A673 (cell line): ENCODE measurements around the gene SFTPB. TPM values are rescaled to one million over a fixed set of nuclear protein-coding genes. Genes with fewer than 3 reads are reported as not detected.

Experiments used
- BruUV-seq: library from RNA; stranded (reverse); fragments of 400-500 nt; replicated peaks from 2 replicates; lab custom pipeline; 2021; lab: Mats Ljungman, UMichigan
- CTCF ChIA-PET: fragments of 300-600 bp; sonication (Branson Sonifier 250); formaldehyde crosslinking; loops from one replicate; lab custom pipeline; 2022; ENCODE audit warnings: antibody characterized with exemption; lab: Charles Lee
- POLR2A ChIA-PET: fragments of 300-600 bp; sonication (Branson Sonifier 250); formaldehyde crosslinking; loops from one replicate; lab custom pipeline; 2022; ENCODE audit warnings: antibody characterized with exemption; ENCODE audit not compliant: low non-redundant PET; lab: Charles Lee
- DNase-seq: peaks from one replicate; pipeline ENCODE4 v3.0.0-alpha.2; 2015; ENCODE audit warnings: low spot score
- H3K27ac ChIP-seq: fragments of 200-600 bp; sonication (generic); 2 replicates; pipeline ENCODE4 v1.5.1; 2016; ENCODE audit warnings: mixed run types, low read depth, mild to moderate bottlenecking, mixed read lengths, antibody characterized with exemption, low read length; ENCODE audit not compliant: poor library complexity, severe bottlenecking
- H3K27me3 ChIP-seq: fragments of 200-600 bp; sonication (generic); replicated peaks from 2 replicates; pipeline ENCODE4 v1.6.1; 2017; ENCODE audit warnings: mixed run types, low read depth, mild to moderate bottlenecking, mixed read lengths, antibody characterized with exemption, low read length; ENCODE audit not compliant: insufficient read depth, poor library complexity
- H3K36me3 ChIP-seq: fragments of 200-600 bp; sonication (generic); 2 replicates; pipeline ENCODE4 v1.6.1; 2016; ENCODE audit warnings: mixed run types, mild to moderate bottlenecking, mixed read lengths, antibody characterized with exemption, low read length; ENCODE audit not compliant: insufficient read depth, poor library complexity, severe bottlenecking
- H3K4me1 ChIP-seq: fragments of 200-600 bp; sonication (generic); 2 replicates; pipeline ENCODE4 v1.6.1; 2017; ENCODE audit warnings: mixed run types, mild to moderate bottlenecking, mixed read lengths, antibody characterized with exemption, low read length; ENCODE audit not compliant: insufficient read depth, poor library complexity, severe bottlenecking
- H3K4me3 ChIP-seq: fragments of 200-600 bp; sonication (generic); 2 replicates; pipeline ENCODE4 v1.5.1; 2016; ENCODE audit warnings: low read depth, mixed run types, mild to moderate bottlenecking, mixed read lengths, low read length; ENCODE audit not compliant: poor library complexity, severe bottlenecking
- H3K9me3 ChIP-seq: fragments of 200-600 bp; sonication (generic); 2 replicates; pipeline ENCODE4 v1.6.1; 2016; ENCODE audit warnings: mixed run types, low read depth, mild to moderate bottlenecking, mixed read lengths, antibody characterized with exemption, low read length; ENCODE audit not compliant: poor library complexity, severe bottlenecking
- EZH2 ChIP-seq: fragments of 200-600 bp; sonication (generic); IDR thresholded peaks from 2 replicates; pipeline ENCODE4 v1.6.1; 2017; ENCODE audit warnings: borderline replicate concordance, low read depth, mild to moderate bottlenecking, mixed read lengths, antibody characterized with exemption, low read length; ENCODE audit not compliant: poor library complexity, severe bottlenecking
- intact Hi-C: fragments of 100-400 bp; cut with micrococcal nuclease; formaldehyde crosslinking; loops from one replicate; pipeline ENCODE4 v1.10.0; 2022; ENCODE audit not compliant: unreplicated experiment
- total RNA-seq: library from RNA; stranded (reverse); gene quantifications from 2 replicates; pipeline ENCODE4 v1.2.3, GENCODE V29; 2021
- TF ChIP-seq, protein P1 (sequence below): fragments of 300-800, 200-600 bp; sonication (generic); conservative IDR thresholded peaks from 2 replicates; pipeline ENCODE4 v1.5.1; 2017; ENCODE audit warnings: low read depth, mild to moderate bottlenecking, antibody characterized with exemption, low read length, moderate library complexity, mixed read lengths

SFTPB gene
- total RNA-seq, 1 experiment from 2014 or later = not detected

DNA sequence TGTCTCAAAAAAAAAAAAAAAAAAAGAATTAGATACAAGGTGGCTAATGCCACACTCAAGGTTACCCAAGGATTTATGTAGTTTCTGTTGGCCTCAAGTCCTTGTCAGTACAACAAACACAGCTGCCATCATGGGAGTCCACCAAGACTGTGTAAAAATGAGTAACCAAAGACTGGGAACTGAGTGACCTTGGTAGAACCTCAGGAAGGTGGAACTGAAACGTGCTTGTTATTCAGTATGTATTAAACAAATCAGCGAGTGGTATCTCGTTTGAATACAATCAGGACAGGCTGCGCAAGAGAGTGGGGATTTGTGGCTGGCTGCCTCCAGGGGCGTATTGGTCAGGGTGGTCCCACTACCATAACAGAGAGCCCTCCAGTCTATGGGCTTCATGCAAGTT, 1.6 kb upstream of the SFTPB start:
- ChIA-PET CTCF (interaction anchor here (0.6 to 0.9 kb wide), 2 partner anchors 21 to 250 kb away, joined by 3 to 7 read pairs; no protein-coding TSS in a partner anchor), POLR2A (no interaction called here)
- BruUV-seq = no TSS peak
- H3K4me1 ChIP-seq = no peaks in the 10 kb centered on the region
- no peak overlapping the region for H3K4me3 ChIP-seq
- TF ChIP-seq, protein P1, sequence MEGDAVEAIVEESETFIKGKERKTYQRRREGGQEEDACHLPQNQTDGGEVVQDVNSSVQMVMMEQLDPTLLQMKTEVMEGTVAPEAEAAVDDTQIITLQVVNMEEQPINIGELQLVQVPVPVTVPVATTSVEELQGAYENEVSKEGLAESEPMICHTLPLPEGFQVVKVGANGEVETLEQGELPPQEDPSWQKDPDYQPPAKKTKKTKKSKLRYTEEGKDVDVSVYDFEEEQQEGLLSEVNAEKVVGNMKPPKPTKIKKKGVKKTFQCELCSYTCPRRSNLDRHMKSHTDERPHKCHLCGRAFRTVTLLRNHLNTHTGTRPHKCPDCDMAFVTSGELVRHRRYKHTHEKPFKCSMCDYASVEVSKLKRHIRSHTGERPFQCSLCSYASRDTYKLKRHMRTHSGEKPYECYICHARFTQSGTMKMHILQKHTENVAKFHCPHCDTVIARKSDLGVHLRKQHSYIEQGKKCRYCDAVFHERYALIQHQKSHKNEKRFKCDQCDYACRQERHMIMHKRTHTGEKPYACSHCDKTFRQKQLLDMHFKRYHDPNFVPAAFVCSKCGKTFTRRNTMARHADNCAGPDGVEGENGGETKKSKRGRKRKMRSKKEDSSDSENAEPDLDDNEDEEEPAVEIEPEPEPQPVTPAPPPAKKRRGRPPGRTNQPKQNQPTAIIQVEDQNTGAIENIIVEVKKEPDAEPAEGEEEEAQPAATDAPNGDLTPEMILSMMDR = no peak
- no peak for TF ChIP-seq EZH2
- H3K27me3 ChIP-seq = no peaks in the 10 kb centered on the region
- H3K36me3 ChIP-seq = no peaks in the 10 kb centered on the region
- intact Hi-C loops = no loop called here
- no peak overlapping the region for H3K27ac ChIP-seq
- no peaks in the 10 kb centered on the region for H3K9me3 ChIP-seq
- DNase-seq = no peak

DNA sequence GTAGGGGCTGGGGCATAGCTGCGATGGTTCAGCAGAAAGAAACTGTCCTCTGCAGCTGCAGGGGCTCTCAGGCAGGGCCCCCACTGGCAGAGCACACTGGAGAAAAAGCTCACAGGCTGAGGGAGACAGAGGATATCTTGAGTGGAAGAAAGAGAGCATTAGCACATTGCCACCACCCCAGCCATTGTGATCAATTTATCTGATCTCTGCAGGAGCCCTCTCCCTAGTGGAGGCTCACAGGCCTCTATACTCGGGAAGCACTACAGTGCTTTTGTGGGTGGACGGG, 801 bp upstream of the SFTPB start:
- ChIA-PET CTCF (interaction anchor here (0.6 kb wide), 1 partner anchor 249 kb away, joined by 7 read pairs; no protein-coding TSS in a partner anchor), POLR2A (no interaction called here)
- no peak overlapping the region for H3K4me3 ChIP-seq

DNA sequence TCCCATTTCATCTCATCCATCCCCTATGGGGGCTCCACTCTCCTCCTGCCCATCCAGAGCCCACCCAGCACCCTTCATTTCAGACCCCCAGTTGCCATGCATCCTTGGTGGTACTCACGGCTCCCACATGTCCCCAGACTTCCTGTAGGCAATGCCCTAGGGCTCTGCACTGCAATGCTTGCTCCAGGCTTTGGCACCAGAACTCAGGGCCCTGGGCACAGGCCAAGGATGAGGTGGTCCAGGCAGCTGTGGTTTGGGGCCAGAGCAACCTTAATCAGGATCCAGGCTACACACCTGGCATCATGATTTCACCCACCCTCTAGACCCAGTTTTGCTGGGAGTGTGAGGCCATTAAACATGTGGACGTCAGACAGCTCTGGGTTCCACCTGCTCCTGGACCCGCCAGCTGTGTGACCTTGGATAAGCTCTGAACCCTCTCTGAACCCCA, 414 bp downstream of the SFTPB start:
- no peaks in the 10 kb centered on the region for H3K27me3 ChIP-seq
- H3K4me3 ChIP-seq = no peak overlapping the region
- H3K4me1 ChIP-seq = no peaks in the 10 kb centered on the region
- CTCF ChIA-PET = no interaction called here
- POLR2A ChIA-PET = no interaction called here
- H3K9me3 ChIP-seq = no peaks in the 10 kb centered on the region
- no peak for TF ChIP-seq EZH2
- TF ChIP-seq, protein P1 = no peak
- intact Hi-C loops = no loop called here
- no peaks in the 10 kb centered on the region for H3K36me3 ChIP-seq
- BruUV-seq = no TSS peak
- DNase-seq = no peak
- no peak overlapping the region for H3K27ac ChIP-seq

More for the DNA sequence above, 801 bp upstream of the SFTPB start:
- intact Hi-C loops = no loop called here
- no peak for DNase-seq
- no peak overlapping the region for H3K27ac ChIP-seq
- no peaks in the 10 kb centered on the region for H3K27me3 ChIP-seq
- H3K9me3 ChIP-seq = no peaks in the 10 kb centered on the region
- H3K4me1 ChIP-seq = no peaks in the 10 kb centered on the region
- BruUV-seq = no TSS peak
- H3K36me3 ChIP-seq = no peaks in the 10 kb centered on the region
- TF ChIP-seq EZH2 = no peak
- TF ChIP-seq, protein P1 = no peak
